Measurements from ENCODE around the gene NEK8. TPM values are rescaled to one million over a fixed set of nuclear protein-coding genes. Genes with fewer than 3 reads are reported as not detected.

Gene NEK8
- total RNA-seq, 1 donor from 2014 or later, result 8.4 TPM

GRCh38 chr17:28693869-28694268, 34.7 kb upstream of the NEK8 start:
- DNase-seq (ENCODE audit: low read depth), result no peak
- TF ChIP-seq, protein P1, sequence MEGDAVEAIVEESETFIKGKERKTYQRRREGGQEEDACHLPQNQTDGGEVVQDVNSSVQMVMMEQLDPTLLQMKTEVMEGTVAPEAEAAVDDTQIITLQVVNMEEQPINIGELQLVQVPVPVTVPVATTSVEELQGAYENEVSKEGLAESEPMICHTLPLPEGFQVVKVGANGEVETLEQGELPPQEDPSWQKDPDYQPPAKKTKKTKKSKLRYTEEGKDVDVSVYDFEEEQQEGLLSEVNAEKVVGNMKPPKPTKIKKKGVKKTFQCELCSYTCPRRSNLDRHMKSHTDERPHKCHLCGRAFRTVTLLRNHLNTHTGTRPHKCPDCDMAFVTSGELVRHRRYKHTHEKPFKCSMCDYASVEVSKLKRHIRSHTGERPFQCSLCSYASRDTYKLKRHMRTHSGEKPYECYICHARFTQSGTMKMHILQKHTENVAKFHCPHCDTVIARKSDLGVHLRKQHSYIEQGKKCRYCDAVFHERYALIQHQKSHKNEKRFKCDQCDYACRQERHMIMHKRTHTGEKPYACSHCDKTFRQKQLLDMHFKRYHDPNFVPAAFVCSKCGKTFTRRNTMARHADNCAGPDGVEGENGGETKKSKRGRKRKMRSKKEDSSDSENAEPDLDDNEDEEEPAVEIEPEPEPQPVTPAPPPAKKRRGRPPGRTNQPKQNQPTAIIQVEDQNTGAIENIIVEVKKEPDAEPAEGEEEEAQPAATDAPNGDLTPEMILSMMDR (conservative IDR thresholded peaks at IDR 0.05; ENCODE audit: low read depth, low read length), result no peak
- no peak overlapping the region for H3K4me3 ChIP-seq (ENCODE audit: low read depth, low read length)

GRCh38 chr17:28698253-28698941, 30.2 kb upstream of the NEK8 start:
- H3K4me3 ChIP-seq (ENCODE audit: low read depth, low read length), result no peak overlapping the region
- TF ChIP-seq, protein P1 (conservative IDR thresholded peaks at IDR 0.05; ENCODE audit: low read depth, low read length), result peak; percentile 16
- DNase-seq (ENCODE audit: low read depth), result peak; percentile 83

- TF ChIP-seq, protein P1 (conservative IDR thresholded peaks at IDR 0.05; ENCODE audit: low read depth, low read length), result no peak
- DNase-seq (ENCODE audit: low read depth), result no peak
- H3K4me3 ChIP-seq (ENCODE audit: low read depth, low read length), result no peak overlapping the region
These were observed 28.3 kb upstream of the NEK8 start for GRCh38 chr17:28700278-28700677.

GRCh38 chr17:28700830-28701492, 27.6 kb upstream of the NEK8 start:
- no peak for DNase-seq (ENCODE audit: low read depth)
- H3K4me3 ChIP-seq (ENCODE audit: low read depth, low read length), result no peak overlapping the region
- TF ChIP-seq, protein P1 (conservative IDR thresholded peaks at IDR 0.05; ENCODE audit: low read depth, low read length), result no peak

GRCh38 chr17:28702026-28702751, 26.4 kb upstream of the NEK8 start:
- no peak for DNase-seq (ENCODE audit: low read depth)
- no peak overlapping the region for H3K4me3 ChIP-seq (ENCODE audit: low read depth, low read length)
- TF ChIP-seq, protein P1 (conservative IDR thresholded peaks at IDR 0.05; ENCODE audit: low read depth, low read length), result no peak

GRCh38 chr17:28702752-28703150, 25.8 kb upstream of the NEK8 start:
- TF ChIP-seq, protein P1 (conservative IDR thresholded peaks at IDR 0.05; ENCODE audit: low read depth, low read length), result no peak
- no peak for DNase-seq (ENCODE audit: low read depth)

More at GRCh38 chr17:28702752-28703150, 25.8 kb upstream of the NEK8 start:
- H3K4me3 ChIP-seq (ENCODE audit: low read depth, low read length), result no peak overlapping the region
